ENCODE measurements around the gene YWHAQ.

- TF ChIP-seq CTCF (IDR thresholded peaks at IDR 0.05): no peak
- no peak for TF ChIP-seq ZFX (IDR thresholded peaks at IDR 0.05; ENCODE audit: borderline replicate concordance)
Measured at GRCh38 chr2:9637330-9637729, 6.5 kb upstream of the YWHAQ start.

Data from 22Rv1 (cell line).